Left colon (tissue), 2 donors: Measurements from ENCODE around the gene RNF166. TPM values are rescaled to one million over a fixed set of nuclear protein-coding genes. Genes with fewer than 3 reads are reported as not detected.

Experiments
- ATAC-seq: fragments of 200-7000 bp; cut with Tn5 transposase; one replicate; pipeline ENCODE4 v1.9.1; 2020; ENCODE audit warnings: mild to moderate bottlenecking, moderate library complexity
- DNase-seq, 2 donors: peaks; one replicate each; pipeline ENCODE4 v3.0.0-alpha.2; 2020
- intact Hi-C, 2 donors: fragments of 100-400 bp; cut with DNase I in 1 of 2; cut with micrococcal nuclease in 1 of 2; formaldehyde crosslinking; loops; one replicate each; pipeline versions ENCODE4 v1.11.2 to v1.14.0; 2022; cut with DNase I, micrococcal nuclease
- total RNA-seq, 2 donors: library from RNA; stranded (reverse); fragmentation: NEBNext Ultra II Directional; extraction: Animal tissue kit (Norgen Biotek cat#: 25700); gene quantifications; one replicate each; pipeline ENCODE4 v1.2.1, GENCODE V29; 2021
- donor health status: DM: no; HTN: no; CAD: no.
- donor health status: DM: yes; HTN: yes; CAD: no.

RNF166 gene
- total RNA-seq, 2 donors from 2014 or later, result 11.4 to 12.0 TPM

- intact Hi-C loops, result no loop called here
- ATAC-seq, result no peak
Observed at GRCh38 chr16:88727871-88728270, 21.7 kb upstream of the RNF166 start.

GRCh38 chr16:88726981-88727380 lies 20.8 kb upstream of the RNF166 start:
- intact Hi-C loops, result no loop called here
- DNase-seq (no peak), ATAC-seq (no peak)

More at GRCh38 chr16:88727871-88728270, 21.7 kb upstream of the RNF166 start:
- no peak for DNase-seq

- ATAC-seq (no peak), DNase-seq (no peak)
- intact Hi-C loops, result no loop called here
Observed at GRCh38 chr16:88726408-88726749, 20.2 kb upstream of the RNF166 start.

- intact Hi-C loops, result no loop called here
- ATAC-seq (no peak), DNase-seq (no peak)
Observed at GRCh38 chr16:88725609-88726407, 19.6 kb upstream of the RNF166 start.

- no peak for DNase-seq
- ATAC-seq, result peak; percentile 3
- intact Hi-C loops, result no loop called here
Observed at GRCh38 chr16:88724855-88725555, 18.8 kb upstream of the RNF166 start.

- ATAC-seq (no peak), DNase-seq (no peak)
- intact Hi-C loops, result no loop called here
Observed at GRCh38 chr16:88723911-88724310, 17.7 kb upstream of the RNF166 start.

- intact Hi-C loops, result no loop called here
- DNase-seq (no peak), ATAC-seq (no peak)
Observed at GRCh38 chr16:88723507-88723887, 17.3 kb upstream of the RNF166 start.

GRCh38 chr16:88722784-88723506 lies 16.7 kb upstream of the RNF166 start:
- DNase-seq (no peak), ATAC-seq (no peak)
- intact Hi-C loops, result no loop called here

GRCh38 chr16:88721815-88722755 lies 15.9 kb upstream of the RNF166 start:
- intact Hi-C loops, result no loop called here
- DNase-seq (no peak), ATAC-seq (no peak)

GRCh38 chr16:88721236-88721635 lies 15.0 kb upstream of the RNF166 start:
- DNase-seq, result no peak
- ATAC-seq, result no peak
- intact Hi-C loops, result no loop called here

- ATAC-seq (no peak), DNase-seq (no peak)
- intact Hi-C loops, result no loop called here
Observed at GRCh38 chr16:88720396-88720970, 14.3 kb upstream of the RNF166 start.

- intact Hi-C loops, result no loop called here
- DNase-seq (no peak), ATAC-seq (no peak)
Observed at GRCh38 chr16:88719933-88720296, 13.7 kb upstream of the RNF166 start.

- DNase-seq (peak in 1 of 2 donors; percentile 76), ATAC-seq (peak; percentile 6)
- intact Hi-C loops, result no loop called here
Observed at GRCh38 chr16:88719267-88719932, 13.2 kb upstream of the RNF166 start.

- intact Hi-C loops, result no loop called here
- ATAC-seq (no peak), DNase-seq (no peak)
Observed at GRCh38 chr16:88718178-88718577, 12.0 kb upstream of the RNF166 start.

GRCh38 chr16:88716601-88717001 lies 10.4 kb upstream of the RNF166 start:
- DNase-seq (no peak), ATAC-seq (no peak)
- intact Hi-C loops, result no loop called here

- no peak for DNase-seq
- no peak for ATAC-seq
- intact Hi-C loops, result no loop called here
Observed at GRCh38 chr16:88716201-88716600, 10.0 kb upstream of the RNF166 start.

GRCh38 chr16:88715312-88716190 lies 9.3 kb upstream of the RNF166 start:
- DNase-seq (no peak), ATAC-seq (no peak)
- intact Hi-C loops, result no loop called here
